Measurements from ENCODE around the gene LRRC71. TPM values are rescaled to one million over a fixed set of nuclear protein-coding genes. Genes with fewer than 3 reads are reported as not detected.

The LRRC71 gene
- total RNA-seq, 2 experiments from 2014 or later, result not detected

DNA sequence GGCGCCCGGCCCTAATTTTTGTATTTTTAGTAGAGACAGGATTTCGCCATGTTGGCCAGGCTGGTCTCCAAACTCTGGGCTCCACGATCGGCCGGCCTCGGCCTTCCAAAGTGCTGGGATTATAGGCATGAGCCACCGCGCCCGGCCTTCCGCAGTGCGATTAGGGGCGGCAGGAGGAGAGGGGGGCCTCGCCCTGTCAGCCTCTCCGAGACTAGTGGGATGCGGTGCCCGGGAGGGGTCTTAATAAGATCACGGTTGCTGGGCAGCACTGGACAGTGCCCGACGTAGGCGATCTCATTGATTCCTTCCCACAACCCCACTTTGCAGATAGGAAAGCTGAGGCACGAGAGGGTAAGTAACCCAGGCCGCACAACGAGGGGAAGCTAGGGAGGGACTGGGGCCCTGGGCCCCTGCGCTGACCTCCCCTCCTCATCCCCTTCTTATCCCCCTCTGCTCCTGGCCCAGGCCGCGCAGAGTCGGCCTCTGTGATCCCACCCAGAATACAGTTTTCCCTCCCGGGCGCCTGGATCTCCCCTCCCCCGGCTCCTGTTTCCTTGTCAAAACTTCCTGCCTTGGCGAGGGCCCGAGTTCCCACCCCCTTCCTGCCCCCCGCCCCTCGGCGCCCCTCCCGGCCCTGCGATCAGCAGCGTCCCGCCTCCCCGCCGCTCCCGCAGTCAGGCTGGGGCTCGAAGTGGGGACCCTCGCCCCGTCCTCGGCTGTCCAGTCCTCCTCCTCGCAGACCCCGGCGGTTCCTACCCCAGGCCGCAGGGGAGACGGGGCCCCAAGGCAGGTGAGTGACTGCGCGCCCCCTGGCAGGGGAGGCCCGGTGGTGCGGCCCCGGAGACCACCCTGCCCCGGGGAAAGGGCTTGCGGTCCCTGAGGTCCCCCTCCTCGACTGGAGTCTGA lies 27.1 kb upstream of the LRRC71 start, which contains the start of gene PEAR1:
Gene PEAR1, plus strand, starts transcription at position 671 of the 906 bp plus-strand sequence. CDS start 10,209 bp downstream, outside the sequence.
- DNase-seq (no peak), ATAC-seq (no peak)
- Mint-ChIP-seq H3K27ac (no peak within 1 kb of the TSS), H3K27me3 (ENCODE audit: low read depth) (peaks cover 50% of the 10 kb centered on the region), H3K9me3 (ENCODE audit: insufficient read depth) (no peaks in the 10 kb centered on the region), H3K4me1 (ENCODE audit: low read depth) (peaks cover 38% of the 10 kb centered on the region), H3K36me3 (ENCODE audit: low read depth) (no peaks in the 10 kb centered on the region), H3K4me3 (peak within 1 kb of the TSS; percentile 67)
- CTCF ChIA-PET, result interaction anchor here (0.6 to 8.9 kb wide), 12 partner anchors 22 to 629 kb away, joined by 3 to 138 read pairs (median 34); partner anchors contain the start of genes CRABP2, INSRR, ISG20L2 and LRRC71
- POLR2A ChIA-PET, result interaction anchor here (0.8 kb wide), 1 partner anchor 165 kb away, joined by 3 read pairs; the partner anchor contains the start of genes ISG20L2 and METTL25B

DNA sequence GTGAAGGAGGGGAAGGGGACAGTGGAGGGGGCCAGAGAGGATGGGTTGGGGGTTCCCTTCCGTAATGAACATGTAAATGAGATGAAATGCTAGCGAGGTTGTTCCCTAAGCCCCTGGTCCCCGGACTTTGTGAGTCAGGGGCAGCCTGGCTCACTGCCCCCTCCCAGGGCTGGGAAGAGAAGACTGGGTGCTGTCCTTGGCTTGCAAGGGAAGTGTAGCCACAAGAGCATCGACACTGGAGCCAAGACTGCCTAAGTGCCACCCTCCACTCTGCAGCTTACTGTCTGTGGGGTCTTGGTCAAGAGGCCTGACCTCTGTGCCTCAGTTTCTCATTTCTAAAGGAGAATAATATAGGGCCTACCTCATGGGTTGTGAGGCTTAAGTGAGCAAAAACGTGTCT lies 26.4 kb upstream of the LRRC71 start:
- no peaks in the 10 kb centered on the region for H3K9me3 Mint-ChIP-seq (ENCODE audit: insufficient read depth)
- no peak overlapping the region for H3K4me3 Mint-ChIP-seq
- ChIA-PET POLR2A (no interaction called here), CTCF (interaction anchor here (1.1 to 6.8 kb wide), 2 partner anchors 32 to 55 kb away, joined by 4 to 93 read pairs; no protein-coding TSS in a partner anchor)
- peaks cover 52% of the 10 kb centered on the region for H3K27me3 Mint-ChIP-seq (ENCODE audit: low read depth)
- DNase-seq (no peak), ATAC-seq (no peak)
- peaks cover 43% of the 10 kb centered on the region for H3K4me1 Mint-ChIP-seq (ENCODE audit: low read depth)
- H3K27ac Mint-ChIP-seq, result no peak overlapping the region
- no peaks in the 10 kb centered on the region for H3K36me3 Mint-ChIP-seq (ENCODE audit: low read depth)

DNA sequence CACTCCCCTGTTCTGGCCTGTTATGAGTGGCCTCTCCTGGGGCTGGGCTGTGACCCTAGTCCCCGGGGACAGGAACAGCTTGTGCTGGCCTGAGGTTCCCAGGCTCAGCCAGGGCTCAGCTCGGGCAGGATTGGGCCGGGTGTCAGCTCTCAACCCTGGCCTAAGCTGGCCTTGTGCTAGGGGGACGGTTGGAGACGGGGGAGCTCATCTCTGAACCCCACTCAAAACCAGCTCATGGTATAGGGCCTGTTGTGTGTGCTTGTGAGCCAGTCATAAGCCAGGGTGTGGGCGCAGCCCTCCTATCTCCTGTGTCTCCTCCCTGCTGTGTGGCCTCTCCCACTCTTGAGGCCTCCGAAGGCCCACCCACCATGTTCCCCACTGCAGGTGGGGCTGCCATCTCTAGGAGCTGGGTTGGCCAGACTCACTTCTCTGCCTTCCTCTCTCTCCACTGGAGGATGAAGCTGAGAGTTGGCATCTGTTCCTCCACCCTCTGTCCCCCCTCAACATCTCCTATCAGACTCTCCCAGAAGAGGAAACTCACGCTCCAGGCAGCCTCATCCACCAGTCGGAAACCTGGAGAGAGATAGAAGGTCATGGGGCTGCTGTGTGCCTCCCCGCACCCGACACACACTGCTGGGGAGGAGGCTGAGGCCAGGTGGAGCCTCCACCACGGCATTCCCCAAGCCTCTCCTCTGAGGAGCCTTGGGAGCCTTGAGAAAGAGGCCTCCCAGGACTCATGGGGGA lies 25.5 kb upstream of the LRRC71 start:
- Mint-ChIP-seq H3K4me1 (ENCODE audit: low read depth) (peaks cover 43% of the 10 kb centered on the region), H3K9me3 (ENCODE audit: insufficient read depth) (no peaks in the 10 kb centered on the region), H3K4me3 (no peak overlapping the region), H3K27ac (no peak overlapping the region), H3K36me3 (ENCODE audit: low read depth) (no peaks in the 10 kb centered on the region), H3K27me3 (ENCODE audit: low read depth) (peaks cover 51% of the 10 kb centered on the region)
- POLR2A ChIA-PET, result no interaction called here
- ATAC-seq, result no peak
- DNase-seq, result no peak
- CTCF ChIA-PET, result interaction anchor here (0.8 to 6.8 kb wide), 3 partner anchors 31 to 57 kb away, joined by 4 to 93 read pairs (median 4); no protein-coding TSS in a partner anchor

DNA sequence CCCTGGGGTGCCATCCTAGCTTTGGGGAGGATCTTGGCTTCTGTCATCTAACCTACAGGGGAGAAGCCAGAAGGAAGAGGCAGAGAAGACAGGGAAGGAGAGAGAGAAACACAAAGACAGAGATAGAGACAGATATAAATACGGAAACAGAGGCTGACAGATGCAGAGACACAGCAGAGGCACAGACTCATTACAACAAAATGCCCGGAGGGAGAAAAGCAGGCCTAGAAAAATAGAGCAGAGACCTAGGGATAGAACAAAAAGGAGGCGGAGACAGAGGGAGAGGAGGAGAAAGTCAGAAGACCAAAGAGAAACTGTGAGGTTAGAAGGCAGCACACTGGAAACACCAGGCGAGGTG lies 25.0 kb upstream of the LRRC71 start:
- ChIA-PET CTCF (interaction anchor here (0.8 to 6.8 kb wide), 2 partner anchors 31 to 58 kb away, joined by 4 to 93 read pairs; no protein-coding TSS in a partner anchor), POLR2A (no interaction called here)
- no peak for DNase-seq
- Mint-ChIP-seq H3K4me1 (ENCODE audit: low read depth) (peaks cover 39% of the 10 kb centered on the region), H3K36me3 (ENCODE audit: low read depth) (no peaks in the 10 kb centered on the region), H3K27me3 (ENCODE audit: low read depth) (peaks cover 49% of the 10 kb centered on the region), H3K4me3 (no peak overlapping the region), H3K27ac (no peak overlapping the region), H3K9me3 (ENCODE audit: insufficient read depth) (no peaks in the 10 kb centered on the region)
- no peak for ATAC-seq

DNA sequence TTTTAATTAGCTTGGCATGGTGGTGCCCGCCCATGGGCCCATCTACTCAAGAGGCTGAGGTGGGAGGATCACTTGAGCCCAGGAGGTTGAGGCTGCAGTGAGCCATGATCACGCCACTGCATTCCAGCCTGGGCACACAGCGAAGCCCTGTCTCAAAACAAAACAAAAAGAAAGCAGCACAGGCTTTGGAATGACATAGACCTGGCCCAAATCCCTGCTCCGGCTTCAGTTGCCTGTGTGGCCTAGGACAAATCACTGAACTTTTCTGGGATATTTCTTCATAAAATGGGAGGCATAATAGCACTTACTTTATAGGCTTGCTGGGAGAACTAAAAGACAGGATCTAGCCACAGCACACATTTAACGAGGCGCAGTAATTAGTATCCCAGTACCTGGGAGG lies 24.5 kb upstream of the LRRC71 start:
- POLR2A ChIA-PET, result no interaction called here
- Mint-ChIP-seq H3K4me3 (no peak overlapping the region), H3K27me3 (ENCODE audit: low read depth) (peaks cover 45% of the 10 kb centered on the region), H3K4me1 (ENCODE audit: low read depth) (peaks cover 38% of the 10 kb centered on the region), H3K9me3 (ENCODE audit: insufficient read depth) (no peaks in the 10 kb centered on the region), H3K27ac (no peak overlapping the region), H3K36me3 (ENCODE audit: low read depth) (no peaks in the 10 kb centered on the region)
- CTCF ChIA-PET, result interaction anchor here (6.8 kb wide), 1 partner anchor 30 kb away, joined by 93 read pairs; no protein-coding TSS in a partner anchor
- ATAC-seq (no peak), DNase-seq (no peak)

DNA sequence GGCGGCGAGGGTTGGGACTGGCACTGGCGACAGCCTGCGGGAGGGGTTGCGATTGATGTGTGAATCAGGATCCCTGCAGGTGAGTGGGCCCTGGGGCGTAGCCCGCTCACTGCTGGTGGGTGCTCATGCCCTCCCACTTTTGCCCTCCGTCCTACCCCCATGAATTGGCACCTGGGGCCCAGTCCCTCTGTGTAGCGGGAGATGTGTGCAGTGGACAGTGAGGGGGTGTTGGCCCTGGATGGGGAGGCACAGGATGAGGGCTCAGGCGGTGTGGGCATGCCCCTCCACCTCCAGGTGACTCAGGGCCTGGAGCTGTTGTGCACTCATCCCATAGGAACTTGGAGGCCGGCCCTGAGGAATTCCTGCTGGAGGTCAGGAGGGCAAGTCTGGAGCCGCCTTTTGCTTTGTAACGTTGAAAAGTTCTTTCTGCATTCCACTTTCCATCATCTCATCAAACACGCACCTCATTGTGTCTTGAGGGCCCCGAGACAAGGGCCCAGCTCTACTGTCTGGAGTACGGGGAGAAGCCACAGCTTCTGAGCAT lies 23.9 kb upstream of the LRRC71 start:
- POLR2A ChIA-PET, result no interaction called here
- H3K36me3 Mint-ChIP-seq (ENCODE audit: low read depth), result no peaks in the 10 kb centered on the region
- H3K9me3 Mint-ChIP-seq (ENCODE audit: insufficient read depth), result no peaks in the 10 kb centered on the region
- no peak overlapping the region for H3K4me3 Mint-ChIP-seq
- CTCF ChIA-PET, result interaction anchor here (0.9 kb wide), 1 partner anchor 73 kb away, joined by 3 read pairs; no protein-coding TSS in a partner anchor
- H3K4me1 Mint-ChIP-seq (ENCODE audit: low read depth), result peaks cover 38% of the 10 kb centered on the region
- peak overlapping the region; percentile 39 for H3K27ac Mint-ChIP-seq
- DNase-seq, result no peak
- peaks cover 39% of the 10 kb centered on the region for H3K27me3 Mint-ChIP-seq (ENCODE audit: low read depth)
- no peak for ATAC-seq

DNA sequence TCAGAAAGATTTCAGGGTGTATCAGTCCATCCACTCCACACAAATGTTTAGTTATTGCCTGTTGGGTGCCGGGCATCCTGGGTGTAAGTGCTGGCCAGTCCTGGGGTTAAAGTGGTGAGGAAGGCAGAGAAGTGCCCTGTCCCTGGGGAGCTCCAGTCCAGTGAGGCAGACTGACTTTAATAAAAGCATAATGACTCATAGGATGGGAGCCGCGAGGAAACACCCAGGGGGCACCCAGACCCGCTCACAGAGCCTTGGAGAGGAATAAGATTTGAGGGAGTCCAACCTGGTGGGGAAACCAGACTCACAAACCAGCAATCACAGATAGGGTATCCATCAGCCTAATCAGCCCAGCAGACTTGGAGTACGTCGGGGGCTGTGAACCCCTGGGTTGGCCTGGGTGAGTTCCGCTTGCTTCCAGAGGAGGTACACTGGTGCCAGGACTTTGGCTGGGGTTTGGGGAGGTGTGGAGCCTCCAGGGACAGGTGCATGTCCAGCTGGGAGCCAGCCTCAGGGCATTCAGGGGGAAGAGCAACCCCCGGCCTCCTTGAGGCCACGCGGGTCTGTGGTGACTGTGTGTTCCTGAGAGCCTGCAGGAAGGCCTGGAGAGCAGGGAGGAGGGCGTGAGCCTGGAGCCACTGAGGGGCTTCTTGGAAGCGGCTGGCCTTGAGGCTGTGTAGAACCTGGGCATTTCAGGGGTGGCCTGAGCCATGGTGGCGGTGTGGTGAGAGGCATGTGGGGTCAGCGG lies 23.2 kb upstream of the LRRC71 start:
- no peaks in the 10 kb centered on the region for H3K9me3 Mint-ChIP-seq (ENCODE audit: insufficient read depth)
- H3K4me3 Mint-ChIP-seq, result no peak overlapping the region
- ChIA-PET POLR2A (no interaction called here), CTCF (interaction anchor here (0.9 to 4.0 kb wide), 3 partner anchors 30 to 73 kb away, joined by 3 to 24 read pairs (median 4); no protein-coding TSS in a partner anchor)
- H3K27me3 Mint-ChIP-seq (ENCODE audit: low read depth), result peaks cover 32% of the 10 kb centered on the region
- no peak for DNase-seq
- H3K4me1 Mint-ChIP-seq (ENCODE audit: low read depth), result peaks cover 31% of the 10 kb centered on the region
- ATAC-seq, result no peak
- no peaks in the 10 kb centered on the region for H3K36me3 Mint-ChIP-seq (ENCODE audit: low read depth)
- H3K27ac Mint-ChIP-seq, result peak overlapping the region; percentile 39

DNA sequence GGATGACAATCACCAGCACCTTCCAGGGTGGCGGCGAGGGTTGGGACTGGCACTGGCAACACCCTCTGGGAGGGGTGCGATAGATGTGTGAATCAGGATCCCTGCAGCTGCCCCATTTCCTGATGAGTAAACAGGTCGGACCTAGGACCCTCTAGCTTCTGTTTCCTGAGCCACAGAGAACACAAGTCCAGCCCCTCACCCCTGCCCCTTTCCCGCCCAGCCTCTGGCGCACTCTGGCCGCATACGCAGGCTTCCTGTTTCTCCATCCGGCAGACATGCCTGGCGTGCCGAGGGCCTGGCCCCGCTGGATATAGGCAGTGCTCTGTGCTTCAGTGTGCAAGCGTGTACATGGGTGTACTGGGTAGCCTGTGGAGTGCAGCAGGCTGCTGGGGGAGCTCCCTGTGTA lies 22.3 kb upstream of the LRRC71 start:
- Mint-ChIP-seq H3K4me3 (no peak overlapping the region), H3K9me3 (ENCODE audit: insufficient read depth) (no peaks in the 10 kb centered on the region), H3K36me3 (ENCODE audit: low read depth) (no peaks in the 10 kb centered on the region), H3K4me1 (ENCODE audit: low read depth) (peaks cover 22% of the 10 kb centered on the region), H3K27ac (peak overlapping the region; percentile 37), H3K27me3 (ENCODE audit: low read depth) (peaks cover 28% of the 10 kb centered on the region)
- DNase-seq, result peak; percentile 42
- ChIA-PET POLR2A (no interaction called here), CTCF (interaction anchor here (1.0 to 4.0 kb wide), 6 partner anchors 9 to 172 kb away, joined by 4 to 24 read pairs (median 6); no protein-coding TSS in a partner anchor)
- peak; percentile 63 for ATAC-seq

DNA sequence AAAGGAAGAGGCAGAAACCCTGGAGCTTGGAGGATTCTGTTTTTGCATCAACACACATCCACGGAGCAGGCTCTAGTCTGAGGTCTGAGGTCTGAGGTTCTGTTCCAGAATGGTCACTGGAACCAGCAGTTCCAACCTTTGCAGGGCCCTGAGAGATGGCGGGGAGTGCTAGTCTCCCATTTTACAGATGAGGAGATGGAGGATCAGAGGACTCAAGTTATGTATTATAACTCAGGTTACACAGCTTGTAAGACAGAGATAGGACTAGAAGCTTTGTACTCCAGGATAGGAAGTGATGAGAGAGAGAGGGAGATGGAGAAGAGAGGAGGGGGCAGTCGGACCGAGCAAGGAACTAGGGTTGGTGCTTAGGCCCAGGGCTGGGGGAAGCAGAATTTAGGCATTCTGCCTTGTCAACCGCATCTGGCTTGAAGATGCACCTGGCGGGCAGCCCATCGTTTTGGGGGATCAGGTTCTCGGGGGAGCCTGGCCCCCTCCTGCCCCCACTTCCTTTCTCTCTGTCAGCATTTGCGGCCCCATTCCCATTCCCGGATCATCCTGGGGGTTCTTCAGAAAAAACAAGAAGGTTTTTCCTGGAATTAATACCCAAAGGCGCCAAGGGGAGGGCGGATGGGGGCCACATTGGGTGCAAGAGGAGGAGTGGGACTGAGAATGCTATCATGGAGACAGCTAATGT lies 21.3 kb upstream of the LRRC71 start:
- ChIA-PET CTCF (interaction anchor here (1.0 to 4.0 kb wide), 5 partner anchors 10 to 173 kb away, joined by 4 to 24 read pairs (median 7); no protein-coding TSS in a partner anchor), POLR2A (interaction anchor here (0.5 kb wide), 1 partner anchor 46 kb away, joined by 3 read pairs; no protein-coding TSS in a partner anchor)
- Mint-ChIP-seq H3K27me3 (ENCODE audit: low read depth) (peaks cover 23% of the 10 kb centered on the region), H3K4me3 (no peak overlapping the region), H3K4me1 (ENCODE audit: low read depth) (peaks cover 20% of the 10 kb centered on the region), H3K27ac (peak overlapping the region; percentile 37), H3K9me3 (ENCODE audit: insufficient read depth) (no peaks in the 10 kb centered on the region), H3K36me3 (ENCODE audit: low read depth) (no peaks in the 10 kb centered on the region)
- DNase-seq (no peak), ATAC-seq (no peak)

DNA sequence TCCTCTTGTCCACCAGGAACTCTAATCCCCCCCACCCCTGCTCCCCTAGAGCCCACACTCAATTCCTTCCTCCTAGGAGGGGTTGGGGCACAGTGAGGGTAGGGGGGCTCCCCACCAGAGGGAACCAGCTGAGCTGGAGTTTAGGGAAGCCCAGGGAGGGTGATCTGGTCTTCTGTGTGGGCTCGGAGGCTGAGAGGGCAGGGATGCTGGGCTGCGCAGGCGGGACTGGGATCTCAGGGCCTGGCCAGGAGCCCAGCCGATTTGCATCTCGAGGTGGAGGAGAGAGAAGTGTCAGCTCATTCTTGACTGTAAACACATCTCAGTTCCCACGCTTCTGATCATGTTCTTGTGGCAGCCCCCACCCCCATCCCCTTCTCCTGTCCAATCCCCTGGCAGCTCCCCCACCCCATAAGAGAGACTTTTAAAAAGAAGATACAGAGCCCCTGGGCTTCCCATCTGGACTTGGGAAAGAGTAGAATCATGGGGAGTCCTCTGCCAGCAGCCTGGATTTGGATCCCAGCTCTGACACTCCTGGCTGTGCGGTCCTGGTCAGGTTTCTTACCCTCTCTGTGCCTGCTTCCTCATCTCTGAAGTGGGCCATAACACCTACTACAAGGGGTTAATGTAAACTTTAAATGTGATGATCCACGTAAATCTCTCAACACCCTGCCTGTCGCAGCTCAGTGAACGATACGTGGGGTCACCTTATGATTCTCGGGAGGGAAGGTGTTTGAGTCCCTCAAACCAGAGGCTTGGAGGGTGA lies 20.3 kb upstream of the LRRC71 start:
- no peak overlapping the region for H3K4me3 Mint-ChIP-seq
- no peak overlapping the region for H3K27ac Mint-ChIP-seq
- ATAC-seq (no peak), DNase-seq (no peak)
- ChIA-PET POLR2A (interaction anchor here (1.0 kb wide), 1 partner anchor 31 kb away, joined by 3 read pairs; no protein-coding TSS in a partner anchor), CTCF (interaction anchor here (3.4 to 4.0 kb wide), 2 partner anchors 11 to 27 kb away, joined by 20 to 24 read pairs; no protein-coding TSS in a partner anchor)
- H3K9me3 Mint-ChIP-seq (ENCODE audit: insufficient read depth), result no peaks in the 10 kb centered on the region
- H3K4me1 Mint-ChIP-seq (ENCODE audit: low read depth), result peaks cover 20% of the 10 kb centered on the region
- H3K36me3 Mint-ChIP-seq (ENCODE audit: low read depth), result no peaks in the 10 kb centered on the region
- H3K27me3 Mint-ChIP-seq (ENCODE audit: low read depth), result peaks cover 16% of the 10 kb centered on the region
